H1 (cell line): ENCODE results near the gene CDC45. TPM values are rescaled to one million over a fixed set of nuclear protein-coding genes. Genes with fewer than 3 reads are reported as not detected.

Source experiments
- CHD1 ChIP-seq: IDR thresholded peaks from 2 replicates; pipeline ENCODE4 v1.6.1; 2012; ENCODE audit warnings: low read depth, low read length, improper control_type of control experiment
- CHD7 ChIP-seq: fragments of 300-600 bp; sonication (generic); IDR thresholded peaks from 2 replicates; pipeline ENCODE4 v1.7.1; 2012; ENCODE audit warnings: low read length, moderate library complexity, mild to moderate bottlenecking, inconsistent platforms; ENCODE audit not compliant: insufficient replicate concordance
- MAFK ChIP-seq: IDR thresholded peaks from 2 replicates; pipeline ENCODE4 v1.6.1; 2012; ENCODE audit warnings: low read depth, mild to moderate bottlenecking, improper control_type of control experiment, low read length
- NANOG ChIP-seq: IDR thresholded peaks from 2 replicates; pipeline ENCODE4 v1.6.1; 2011; ENCODE audit warnings: low read length, low read depth, mild to moderate bottlenecking, inconsistent platforms; ENCODE audit not compliant: insufficient read depth, poor library complexity, severe bottlenecking
- SP4 ChIP-seq: IDR thresholded peaks from 2 replicates; pipeline ENCODE4 v1.6.1; 2012; ENCODE audit warnings: low read length, inconsistent platforms
- polyA plus RNA-seq, 7 experiments: library from polyadenylated mRNA; depleted of rRNA in 3 of 7; stranded (reverse) in 5 of 7; unstranded in 2 of 7; fragments of >200 nt in 5 of 7; fragments of 200-250 nt in 2 of 7; gene quantifications; 1 replicate in 5 of 7; 2 replicates in 1 of 7; 4 replicates in 1 of 7; pipeline versions ENCODE4 v1.2.1 to v1.2.3, GENCODE V29; 2011 to 2013; ENCODE audit warnings: missing spikeins in 2 of 7, mixed read lengths in 2 of 7
- total RNA-seq: library from RNA; stranded (reverse); fragmentation: NEBNext Ultra II Directional; extraction: Animal tissue kit (Norgen Biotek cat#: 25700); gene quantifications from 2 replicates; pipeline ENCODE4 v1.2.1, GENCODE V29; 2021

The CDC45 gene
- total and polyA plus RNA-seq, 2 of the 8 experiments (the other 6 are each of a cell fraction or from before 2014, with no cell fraction given): 31.9 to 37.7 TPM

GRCh38 chr22:19492504-19493174 is 12.9 kb downstream of the CDC45 start (continued):
- no peak for TF ChIP-seq CHD7
- TF ChIP-seq CHD1: no peak
- TF ChIP-seq NANOG: no peak
- TF ChIP-seq SP4: no peak
- TF ChIP-seq MAFK: no peak
- TF ChIP-seq, all 59 proteins: peak for 0
